BJ (cell line): Measurements from ENCODE around the gene HSPB6. TPM values are rescaled to one million over a fixed set of nuclear protein-coding genes. Genes with fewer than 3 reads are reported as not detected.

Experiments
- CTCF ChIA-PET: fragments of 350-600 bp; formaldehyde crosslinking; extraction: SDS; loops from one replicate; lab custom pipeline; 2021; ENCODE audit warnings: antibody characterized with exemption, inconsistent platforms; lab: Yijun Ruan, JAX
- POLR2A ChIA-PET: fragments of 300-600 bp; sonication (Branson Sonifier 250); formaldehyde crosslinking; extraction: SDS; loops from one replicate; lab custom pipeline; 2021; ENCODE audit warnings: antibody characterized with exemption; lab: Charles Lee
- DNase-seq: peaks from one replicate; pipeline ENCODE4 v3.0.0-alpha.2; 2011; ENCODE audit warnings: low read depth
- H3K27me3 ChIP-seq: 2 replicates; pipeline ENCODE4 v1.6.0; 2011; ENCODE audit warnings: low read length; ENCODE audit not compliant: control insufficient read depth, insufficient read depth
- H3K36me3 ChIP-seq: 2 replicates; pipeline ENCODE4 v1.5.1; 2011; ENCODE audit warnings: low read length; ENCODE audit not compliant: control insufficient read depth, insufficient read depth
- H3K4me3 ChIP-seq: 2 replicates; pipeline ENCODE4 v1.5.1; 2011; ENCODE audit warnings: low read depth, mild to moderate bottlenecking, control low read depth, low read length
- CTCF ChIP-seq: IDR thresholded peaks from 2 replicates; pipeline ENCODE4 v1.5.1; 2011; ENCODE audit warnings: low read depth, mild to moderate bottlenecking, control low read depth, inconsistent platforms, low read length, moderate library complexity; ENCODE audit not compliant: insufficient read depth
- polyA plus RNA-seq: library from polyadenylated mRNA; depleted of rRNA; stranded (reverse); fragments of >200 nt; gene quantifications from 2 replicates; pipeline ENCODE4 v1.2.3, GENCODE V29; 2011

The HSPB6 gene
- polyA plus RNA-seq, 1 experiment: 21.0 TPM

DNA sequence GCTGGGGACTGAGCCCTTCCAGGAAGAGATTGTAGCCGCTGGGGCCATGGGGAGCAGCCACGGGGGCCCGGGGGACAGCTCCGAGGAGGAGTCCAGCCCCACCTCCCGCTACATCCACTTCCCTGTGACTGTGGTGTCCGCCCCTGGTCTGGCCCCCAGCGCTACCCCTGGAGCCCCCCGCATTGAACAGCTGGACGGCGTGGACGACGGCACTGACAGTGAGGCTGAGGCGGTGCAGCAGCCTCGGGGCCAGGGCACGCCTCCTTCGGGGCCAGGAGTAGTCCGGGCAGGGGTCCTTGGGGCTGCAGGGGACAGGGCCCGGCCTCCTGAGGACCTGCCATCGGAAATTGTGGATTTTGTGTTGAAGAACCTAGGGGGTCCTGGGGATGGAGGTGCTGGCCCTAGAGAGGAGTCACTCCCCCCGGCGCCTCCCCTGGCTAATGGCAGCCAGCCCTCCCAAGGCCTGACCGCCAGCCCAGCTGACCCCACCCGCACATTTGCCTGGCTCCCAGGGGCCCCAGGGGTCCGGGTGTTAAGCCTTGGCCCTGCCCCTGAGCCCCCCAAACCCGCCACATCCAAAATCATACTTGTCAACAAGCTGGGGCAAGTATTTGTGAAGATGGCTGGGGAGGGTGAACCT is 24.2 kb downstream of the HSPB6 start:
- Histone ChIP-seq H3K27me3 (no peaks in the 10 kb centered on the region), H3K36me3 (peaks cover 66% of the 10 kb centered on the region), H3K4me3 (no peak overlapping the region)
- ChIA-PET POLR2A (no interaction called here), CTCF (interaction anchor here (1.2 kb wide), 1 partner anchor 8 kb away, joined by 3 read pairs; no protein-coding TSS in a partner anchor)
- no peak for TF ChIP-seq CTCF
- DNase-seq: no peak

DNA sequence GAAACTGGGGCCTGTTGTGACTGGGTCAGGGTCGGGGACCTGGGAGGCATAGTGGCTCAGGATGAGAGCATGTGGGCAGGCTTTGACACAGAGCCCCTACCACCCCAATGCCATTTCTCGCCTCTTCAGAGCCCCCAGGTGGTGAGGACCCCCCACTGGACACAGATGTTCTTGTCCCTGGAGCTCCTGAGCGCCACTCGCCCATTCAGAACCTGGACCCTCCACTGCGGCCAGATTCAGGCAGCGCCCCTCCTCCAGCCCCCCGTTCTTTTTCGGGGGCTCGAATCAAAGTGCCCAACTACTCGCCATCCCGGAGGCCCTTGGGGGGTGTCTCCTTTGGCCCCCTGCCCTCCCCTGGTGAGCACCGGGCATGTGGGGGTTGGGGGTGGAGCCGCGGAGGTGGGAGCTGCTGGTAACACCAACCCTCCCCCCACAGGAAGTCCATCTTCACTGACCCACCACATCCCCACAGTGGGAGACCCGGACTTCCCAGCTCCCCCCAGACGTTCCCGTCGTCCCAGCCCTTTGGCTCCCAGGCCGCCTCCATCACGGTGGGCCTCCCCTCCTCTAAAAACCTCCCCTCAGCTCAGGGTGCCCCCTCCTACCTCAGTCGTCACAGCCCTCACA is 24.9 kb downstream of the HSPB6 start:
- TF ChIP-seq CTCF: no peak
- no peak for DNase-seq
- H3K36me3 ChIP-seq: peaks cover 68% of the 10 kb centered on the region
- H3K4me3 ChIP-seq: no peak overlapping the region
- POLR2A ChIA-PET: no interaction called here
- no peaks in the 10 kb centered on the region for H3K27me3 ChIP-seq
- CTCF ChIA-PET: interaction anchor here (1.2 kb wide), 1 partner anchor 9 kb away, joined by 3 read pairs; no protein-coding TSS in a partner anchor

DNA sequence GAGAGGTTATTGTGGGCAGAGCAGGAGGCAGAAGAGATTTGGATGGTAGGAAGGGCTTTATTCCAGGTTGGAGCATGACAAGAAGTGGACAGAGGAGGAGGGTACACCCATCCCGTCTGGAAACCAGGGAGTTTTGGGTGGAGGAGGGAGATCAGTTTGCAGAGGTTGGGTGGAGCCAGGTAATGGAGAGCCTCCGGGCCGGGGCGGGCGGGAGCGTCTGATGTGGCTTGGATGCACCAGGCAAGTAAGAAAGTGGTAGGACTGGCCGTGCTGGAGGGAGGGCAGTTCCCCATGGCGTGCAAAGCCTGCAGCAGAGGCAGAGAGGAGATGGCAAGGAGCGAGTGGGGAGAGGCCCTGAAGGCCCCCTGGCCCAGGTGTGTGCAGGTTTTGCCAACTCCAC is 25.5 kb downstream of the HSPB6 start:
- H3K27me3 ChIP-seq: no peaks in the 10 kb centered on the region
- TF ChIP-seq CTCF: no peak
- ChIA-PET CTCF (interaction anchor here (1.2 kb wide), 1 partner anchor 9 kb away, joined by 3 read pairs; no protein-coding TSS in a partner anchor), POLR2A (no interaction called here)
- DNase-seq: no peak
- H3K4me3 ChIP-seq: no peak overlapping the region
- H3K36me3 ChIP-seq: peaks cover 66% of the 10 kb centered on the region

GRCh38 chr19:35730326-35730725 is 26.5 kb downstream of the HSPB6 start:
- no peak for TF ChIP-seq CTCF
- Histone ChIP-seq H3K36me3 (peaks cover 71% of the 10 kb centered on the region), H3K4me3 (no peak overlapping the region), H3K27me3 (no peaks in the 10 kb centered on the region)
- ChIA-PET POLR2A (no interaction called here), CTCF (interaction anchor here (0.6 kb wide), 1 partner anchor 213 kb away, joined by 3 read pairs; no protein-coding TSS in a partner anchor)
- no peak for DNase-seq

- no peak for TF ChIP-seq CTCF
- no peak for DNase-seq
- no peaks in the 10 kb centered on the region for H3K27me3 ChIP-seq
- H3K36me3 ChIP-seq: peaks cover 71% of the 10 kb centered on the region
- ChIA-PET POLR2A (no interaction called here), CTCF (no interaction called here)
- no peak overlapping the region for H3K4me3 ChIP-seq
These were observed 27.1 kb downstream of the HSPB6 start for GRCh38 chr19:35729763-35730162.
